Measurements from ENCODE around the gene PLEKHM1.

The PLEKHM1 gene

DNA sequence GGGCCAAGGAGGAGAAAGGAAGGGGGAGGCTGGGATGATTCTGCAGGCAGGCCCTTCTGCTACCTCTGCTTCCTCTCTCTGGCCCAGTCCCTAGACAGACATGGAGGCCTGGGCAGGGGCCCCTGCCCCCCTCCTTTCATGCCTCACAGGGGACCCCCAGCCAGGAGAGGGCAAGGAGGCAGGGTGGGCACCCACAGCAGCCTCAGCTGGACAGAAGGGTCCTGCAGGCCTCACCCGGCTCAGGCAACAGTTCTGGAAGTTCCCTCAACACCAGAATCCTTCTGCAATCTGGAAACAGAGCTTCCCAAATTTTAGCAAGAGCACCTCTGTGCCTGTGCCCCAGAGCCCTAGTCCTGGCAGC is 66.6 kb downstream of the PLEKHM1 start:
- TF ChIP-seq, protein P1, sequence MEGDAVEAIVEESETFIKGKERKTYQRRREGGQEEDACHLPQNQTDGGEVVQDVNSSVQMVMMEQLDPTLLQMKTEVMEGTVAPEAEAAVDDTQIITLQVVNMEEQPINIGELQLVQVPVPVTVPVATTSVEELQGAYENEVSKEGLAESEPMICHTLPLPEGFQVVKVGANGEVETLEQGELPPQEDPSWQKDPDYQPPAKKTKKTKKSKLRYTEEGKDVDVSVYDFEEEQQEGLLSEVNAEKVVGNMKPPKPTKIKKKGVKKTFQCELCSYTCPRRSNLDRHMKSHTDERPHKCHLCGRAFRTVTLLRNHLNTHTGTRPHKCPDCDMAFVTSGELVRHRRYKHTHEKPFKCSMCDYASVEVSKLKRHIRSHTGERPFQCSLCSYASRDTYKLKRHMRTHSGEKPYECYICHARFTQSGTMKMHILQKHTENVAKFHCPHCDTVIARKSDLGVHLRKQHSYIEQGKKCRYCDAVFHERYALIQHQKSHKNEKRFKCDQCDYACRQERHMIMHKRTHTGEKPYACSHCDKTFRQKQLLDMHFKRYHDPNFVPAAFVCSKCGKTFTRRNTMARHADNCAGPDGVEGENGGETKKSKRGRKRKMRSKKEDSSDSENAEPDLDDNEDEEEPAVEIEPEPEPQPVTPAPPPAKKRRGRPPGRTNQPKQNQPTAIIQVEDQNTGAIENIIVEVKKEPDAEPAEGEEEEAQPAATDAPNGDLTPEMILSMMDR (conservative IDR thresholded peaks at IDR 0.05; ENCODE audit: control insufficient read depth, insufficient read depth, low read depth, low read length) = no peak
- no peak for DNase-seq (ENCODE audit: low read depth)
- no peak overlapping the region for H3K4me3 ChIP-seq (ENCODE audit: control insufficient read depth, low read depth, low read length)

DNA sequence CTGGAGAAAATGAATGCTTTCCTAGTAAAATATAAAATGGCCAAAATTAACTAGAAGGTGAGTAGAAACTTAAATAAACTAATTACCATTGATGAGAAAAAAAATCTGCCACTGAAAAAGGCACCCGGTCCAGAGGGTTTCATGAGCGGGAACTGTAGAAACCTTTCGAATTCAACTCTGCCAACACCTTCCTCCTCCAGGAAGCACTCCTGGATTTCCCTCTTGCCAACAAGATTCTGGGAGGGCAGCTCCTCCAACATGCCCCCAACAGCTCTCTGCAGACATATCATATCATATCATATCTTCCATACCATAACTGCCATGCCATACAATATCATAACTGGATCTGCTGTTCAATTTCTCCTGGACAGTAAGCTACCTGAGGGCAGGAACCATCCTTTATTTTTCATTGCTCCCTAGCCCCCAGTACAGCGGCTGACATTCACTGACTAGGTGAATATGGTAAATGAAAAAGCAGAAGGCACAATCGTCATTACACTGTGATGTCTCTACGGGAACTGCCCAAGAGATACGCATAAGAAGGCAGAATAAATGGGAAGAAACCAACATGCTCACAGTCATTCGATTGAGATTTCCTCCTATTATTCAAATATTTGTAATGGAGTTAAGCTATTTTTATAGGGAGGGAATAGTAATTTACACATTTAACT is 67.1 kb downstream of the PLEKHM1 start:
- TF ChIP-seq, protein P1 (conservative IDR thresholded peaks at IDR 0.05; ENCODE audit: control insufficient read depth, insufficient read depth, low read depth, low read length) = no peak
- H3K4me3 ChIP-seq (ENCODE audit: control insufficient read depth, low read depth, low read length) = no peak overlapping the region
- no peak for DNase-seq (ENCODE audit: low read depth)

DNA sequence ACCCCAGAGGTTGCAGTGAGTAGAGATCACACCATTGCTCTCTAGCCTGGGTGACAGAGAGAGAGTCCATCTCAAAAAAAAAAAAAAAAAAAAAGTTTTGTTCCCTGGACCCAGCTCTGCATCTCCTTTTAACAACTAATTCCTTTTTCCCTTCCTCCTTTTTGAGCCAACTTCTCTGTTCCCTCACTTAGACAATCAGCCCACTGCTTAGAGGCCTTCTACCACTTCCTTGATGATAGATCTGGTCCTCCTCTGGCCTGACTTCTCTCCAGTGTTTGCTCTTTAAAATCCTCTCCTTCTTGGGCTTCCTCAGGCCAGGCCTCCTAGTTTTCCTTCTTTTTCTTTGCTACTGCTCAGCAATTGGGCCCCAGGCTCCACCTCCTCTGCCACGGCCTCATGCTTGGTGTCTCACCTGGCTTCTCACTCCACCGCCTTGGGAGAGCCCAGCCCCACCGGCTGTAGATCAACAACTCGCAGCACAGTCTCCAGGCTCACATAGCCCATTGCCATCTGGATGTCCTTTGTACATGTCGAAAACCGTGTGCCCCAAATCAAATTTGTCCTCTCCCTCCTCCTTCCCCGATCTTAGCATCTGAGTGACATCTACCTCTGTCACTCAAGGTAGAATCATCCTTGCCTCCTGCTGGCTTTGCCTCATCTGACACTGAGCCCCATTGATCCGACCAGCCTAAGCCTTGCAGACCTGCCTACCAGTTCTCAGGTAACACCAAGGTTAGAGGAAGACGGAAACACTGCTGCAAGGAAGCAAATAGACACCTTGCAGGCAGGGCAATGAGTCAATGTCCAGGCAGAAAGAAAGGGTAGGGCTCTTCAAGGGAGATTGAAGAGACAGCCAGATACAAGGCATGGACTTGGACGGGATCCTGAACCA is 75.3 kb downstream of the PLEKHM1 start:
- TF ChIP-seq, protein P1 (conservative IDR thresholded peaks at IDR 0.05; ENCODE audit: control insufficient read depth, insufficient read depth, low read depth, low read length) = no peak
- H3K4me3 ChIP-seq (ENCODE audit: control insufficient read depth, low read depth, low read length) = no peak overlapping the region

DNA sequence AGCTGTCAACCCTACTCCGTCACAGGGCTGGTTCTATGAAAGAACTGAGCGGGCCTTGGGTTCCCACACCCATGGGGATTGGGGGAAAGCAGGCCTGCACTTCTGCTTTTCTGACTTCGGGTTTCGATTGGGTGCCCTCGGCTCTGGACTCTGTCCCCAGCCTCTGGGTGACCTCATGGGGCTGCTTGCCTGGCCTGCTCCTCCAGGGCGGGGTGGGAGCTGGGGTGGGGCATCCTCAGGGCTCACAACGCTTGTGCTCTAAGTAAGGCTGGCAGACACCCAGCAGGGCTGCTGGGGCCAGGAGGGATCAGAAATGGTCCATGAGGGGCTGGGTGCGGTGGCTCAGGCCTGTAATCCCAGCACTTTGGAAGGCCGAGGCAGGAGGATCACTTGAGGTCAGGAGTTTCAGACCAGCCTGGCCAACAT is 77.0 kb downstream of the PLEKHM1 start:
- TF ChIP-seq, protein P1 (conservative IDR thresholded peaks at IDR 0.05; ENCODE audit: control insufficient read depth, insufficient read depth, low read depth, low read length) = no peak
- no peak overlapping the region for H3K4me3 ChIP-seq (ENCODE audit: control insufficient read depth, low read depth, low read length)
- DNase-seq (ENCODE audit: low read depth) = no peak

More for the DNA sequence above, 75.3 kb downstream of the PLEKHM1 start:
- no peak for DNase-seq (ENCODE audit: low read depth)

DNA sequence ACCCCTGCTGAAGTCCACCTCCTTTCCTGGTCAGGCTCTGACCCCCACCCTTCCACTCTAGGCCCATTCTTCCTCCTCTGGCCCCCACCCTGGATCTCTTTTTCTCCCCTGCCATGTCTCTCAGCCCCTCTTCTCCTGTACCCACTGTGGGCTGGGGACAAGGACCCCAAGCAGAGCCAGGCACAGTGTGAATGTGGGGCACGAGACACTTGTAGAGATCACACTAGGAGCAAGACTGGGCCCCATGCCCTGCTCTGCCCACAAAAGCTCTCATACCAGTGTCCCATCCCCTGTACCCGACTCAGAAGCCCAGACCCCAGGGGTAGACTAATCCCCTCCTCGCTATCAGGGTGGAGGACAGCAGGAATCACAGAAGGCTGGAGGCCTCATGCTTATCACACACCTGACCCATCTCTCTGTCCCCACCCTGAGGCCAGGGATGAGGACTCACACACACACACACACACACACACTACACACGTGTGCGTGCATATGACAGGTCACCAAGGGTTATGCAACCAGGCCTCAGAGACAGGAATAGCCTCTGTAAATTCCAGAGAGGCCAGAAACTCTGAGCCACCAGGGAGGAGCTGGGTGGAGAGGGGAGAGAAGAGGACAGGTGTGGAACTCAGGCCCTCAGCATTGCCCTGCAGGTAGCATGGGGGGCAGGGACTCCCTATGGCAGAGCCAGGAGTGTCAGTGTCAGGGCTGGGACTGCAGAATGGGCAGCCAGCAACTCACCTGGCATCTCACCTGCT is 79.0 kb downstream of the PLEKHM1 start:
- no peak overlapping the region for H3K4me3 ChIP-seq (ENCODE audit: control insufficient read depth, low read depth, low read length)
- no peak for DNase-seq (ENCODE audit: low read depth)
- TF ChIP-seq, protein P1 (conservative IDR thresholded peaks at IDR 0.05; ENCODE audit: control insufficient read depth, insufficient read depth, low read depth, low read length) = no peak

Data from fibroblast of mammary gland (primary cell).